A549 (cell line): ENCODE results near the gene MFSD2A.

Source experiments
- CEBPB ChIP-seq, 2 experiments: fragments of >200 bp in 1 of 2; sonication (Bioruptor Twin) in 1 of 2; formaldehyde crosslinking in 1 of 2; IDR thresholded peaks; 2 replicates each; pipeline ENCODE4 v1.6.1; 2012 to 2016
- POLR2A ChIP-seq: IDR thresholded peaks from 2 replicates; pipeline ENCODE4 v1.6.1; 2012; ENCODE audit warnings: mild to moderate bottlenecking, low read length
- REST ChIP-seq: fragments of 200-600 bp; sonication (generic); IDR thresholded peaks from 2 replicates; pipeline ENCODE4 v1.6.1; 2016; ENCODE audit warnings: antibody characterized with exemption, mild to moderate bottlenecking, moderate library complexity
- ZFP36 ChIP-seq: fragments of 450-650 bp; IDR thresholded peaks from 2 replicates; pipeline ENCODE4 v1.6.1; 2014; ENCODE audit warnings: borderline replicate concordance; ENCODE audit not compliant: partially characterized antibody
- TF ChIP-seq, protein P1 (sequence below): fragments of >200 bp; sonication (Bioruptor Twin); formaldehyde crosslinking; IDR thresholded peaks from 3 replicates; pipeline ENCODE4 v1.5.1; 2016
- TF ChIP-seq, protein P2 (sequence below): IDR thresholded peaks from 2 replicates; pipeline ENCODE4 v1.6.1; 2012

- TF ChIP-seq, protein P1, sequence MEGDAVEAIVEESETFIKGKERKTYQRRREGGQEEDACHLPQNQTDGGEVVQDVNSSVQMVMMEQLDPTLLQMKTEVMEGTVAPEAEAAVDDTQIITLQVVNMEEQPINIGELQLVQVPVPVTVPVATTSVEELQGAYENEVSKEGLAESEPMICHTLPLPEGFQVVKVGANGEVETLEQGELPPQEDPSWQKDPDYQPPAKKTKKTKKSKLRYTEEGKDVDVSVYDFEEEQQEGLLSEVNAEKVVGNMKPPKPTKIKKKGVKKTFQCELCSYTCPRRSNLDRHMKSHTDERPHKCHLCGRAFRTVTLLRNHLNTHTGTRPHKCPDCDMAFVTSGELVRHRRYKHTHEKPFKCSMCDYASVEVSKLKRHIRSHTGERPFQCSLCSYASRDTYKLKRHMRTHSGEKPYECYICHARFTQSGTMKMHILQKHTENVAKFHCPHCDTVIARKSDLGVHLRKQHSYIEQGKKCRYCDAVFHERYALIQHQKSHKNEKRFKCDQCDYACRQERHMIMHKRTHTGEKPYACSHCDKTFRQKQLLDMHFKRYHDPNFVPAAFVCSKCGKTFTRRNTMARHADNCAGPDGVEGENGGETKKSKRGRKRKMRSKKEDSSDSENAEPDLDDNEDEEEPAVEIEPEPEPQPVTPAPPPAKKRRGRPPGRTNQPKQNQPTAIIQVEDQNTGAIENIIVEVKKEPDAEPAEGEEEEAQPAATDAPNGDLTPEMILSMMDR = no peak
- TF ChIP-seq CEBPB (IDR thresholded peaks at IDR 0.05) = no peak
- no peak for TF ChIP-seq POLR2A
- no peak for TF ChIP-seq ZFP36
- TF ChIP-seq, protein P2, sequence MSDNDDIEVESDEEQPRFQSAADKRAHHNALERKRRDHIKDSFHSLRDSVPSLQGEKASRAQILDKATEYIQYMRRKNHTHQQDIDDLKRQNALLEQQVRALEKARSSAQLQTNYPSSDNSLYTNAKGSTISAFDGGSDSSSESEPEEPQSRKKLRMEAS = no peak
- TF ChIP-seq REST = no peak
These were observed 16.2 kb downstream of the MFSD2A start for GRCh38 chr1:39971138-39971537.
